Heart right ventricle (tissue), 16 donors: ENCODE results near the gene SLC29A1. TPM values are rescaled to one million over a fixed set of nuclear protein-coding genes. Genes with fewer than 3 reads are reported as not detected.

Source experiments
- ATAC-seq, 8 donors: fragments of 200-7000 bp; cut with Tn5 transposase; one replicate each; pipeline ENCODE4 v1.9.1; 2020; ENCODE audit warnings: mild to moderate bottlenecking in 8 of 8, moderate library complexity in 8 of 8, moderate number of reproducible peaks in 1 of 8
- DNase-seq, 2 donors: peaks; one replicate each; pipeline ENCODE4 v3.0.0-alpha.2; 2020
- H3K27ac ChIP-seq, 10 donors: fragments of 200-600 bp; sonication (generic) in 2 of 10; one replicate each; pipeline versions ENCODE4 v1.5.0 to v1.8.0; 2020 to 2022; ENCODE audit warnings: mild to moderate bottlenecking in 3 of 10
- H3K27me3 ChIP-seq, 7 donors: fragments of 200-600 bp; one replicate each; pipeline ENCODE4 v1.8.0; 2021 to 2022; ENCODE audit warnings: mild to moderate bottlenecking in 2 of 7
- H3K36me3 ChIP-seq, 9 donors: fragments of 200-600 bp; sonication (generic) in 1 of 9; one replicate each; pipeline versions ENCODE4 v1.5.0 to v1.8.0; 2020 to 2022; ENCODE audit warnings: mild to moderate bottlenecking in 2 of 9
- H3K4me1 ChIP-seq, 9 donors: fragments of 200-600 bp; sonication (generic) in 1 of 9; one replicate each; pipeline versions ENCODE4 v1.5.0 to v1.8.0; 2020 to 2022; ENCODE audit warnings: mild to moderate bottlenecking in 4 of 9
- H3K4me3 ChIP-seq, 10 donors: fragments of 200-600 bp; sonication (generic) in 2 of 10; one replicate each; pipeline versions ENCODE4 v1.5.0 to v1.8.0; 2020 to 2022; ENCODE audit warnings: mild to moderate bottlenecking in 7 of 10, moderate library complexity in 2 of 10
- H3K9me3 ChIP-seq, 11 donors: fragments of 200-600 bp in 10 of 11; sonication (generic) in 2 of 11; one replicate each; pipeline versions ENCODE4 v1.5.0 to v1.8.0; 2013 to 2022; ENCODE audit warnings: mild to moderate bottlenecking in 2 of 11, control low read depth in 1 of 11, moderate library complexity in 1 of 11
- CTCF ChIP-seq, 9 donors: fragments of 200-600 bp; sonication (generic) in 2 of 9; IDR thresholded peaks; one replicate each; pipeline versions ENCODE4 v1.5.0 to v1.8.0; 2021 to 2022; ENCODE audit warnings: antibody characterized with exemption in 9 of 9, mild to moderate bottlenecking in 5 of 9, moderate library complexity in 1 of 9
- WGBS, 2 donors: extraction: QIAGEN DNeasy Blood & Tissue Kit; methylation state at CpG; one replicate each; pipeline ENCODE4 v1.1.7; 2013; ENCODE audit warnings: inconsistent platforms in 1 of 2; 5-methylcytosine and 5-hydroxymethylcytosine counted together
- intact Hi-C, 10 donors: fragments of 100-400 bp; cut with DNase I; formaldehyde crosslinking; loops; one replicate each; pipeline versions ENCODE4 v1.11.1 to v1.14.2; 2022
- polyA plus RNA-seq, 2 donors: library from polyadenylated mRNA; stranded (reverse); fragments of 200-250 nt; gene quantifications; one replicate each; pipeline ENCODE4 v1.2.3, GENCODE V29; 2013
- total RNA-seq, 10 donors: library from RNA; stranded (reverse); fragmentation: NEBNext Ultra II Directional in 3 of 10; extraction: Animal tissue kit (Norgen Biotek cat#: 25700) in 3 of 10; gene quantifications; one replicate each; pipeline versions ENCODE4 v1.2.1 to v1.2.4, GENCODE V29; 2021 to 2023
- donor health status: Arrhythmogenic right ventricular cardiomyopathy.
- donor health status: ischemic (EF 13 %, LVEDD 7.1; RV severe dilation, severe dysfunction).
- donor health status: healthy with polysubstance abuse.
- donor health status: DM: no; HTN: yes; CAD: no.
- donor health status: DM: no; HTN: no; CAD: no.
- donor health status: ischemic (EF 25% LVEDD 6.9; RV normal size, moderate dysfunction).
- donor health status: ischemic (EF 25% LVEDD 5.7; RV mildly dilated, moderate dysfunction).
- donor health status: healthy.
- donor health status: DM: yes; HTN: yes; CAD: no.
- donor health status: Ischemic cardiomyopathy.
- donor health status: ischemic (EF 35%, LVEDD 5.7; RV mildly dilated, moderate dysfunction).
- donor health status: nonischemic (EF 11% LVEDD 7.7; RV severe dilation, severe dysfunction).
- donor health status: DM: yes; HTN: yes; CAD: no.
- donor health status: PGD.
- donor health status: ischemic (EF 29% LVEDD 5.4; RV normal size, mild dysfunction).
- donor health status: nonischemic (EF 23%, LVEDD 6.1; RV moderate dilation, normal function).

Gene SLC29A1
- total and polyA plus RNA-seq, 12 donors: 46.3 to 198 (median 136) TPM

GRCh38 chr6:44255871-44256774 is 32.7 kb downstream of the SLC29A1 start:
- ATAC-seq (peak in 6 of 8 donors; percentile 1 to 9 (median 4)), DNase-seq (no peak)
- H3K4me3 ChIP-seq: peak overlapping the region; percentile 80 to 100 (median 98)
- peak overlapping the region; percentile 87 to 98 (median 96) for H3K27ac ChIP-seq
- TF ChIP-seq CTCF (IDR thresholded peaks at IDR 0.05): no peak
- H3K36me3 ChIP-seq: peaks cover 3 to 75% (median 41%) of the 10 kb centered on the region in 9 donors
- H3K4me1 ChIP-seq: peaks cover 12 to 61% (median 24%) of the 10 kb centered on the region in 9 donors
- H3K27me3 ChIP-seq: no peaks in the 10 kb centered on the region
- no peaks in the 10 kb centered on the region for H3K9me3 ChIP-seq
- intact Hi-C loops: loop anchor here in 4 of 10 donors (1.0 to 10.0 kb wide), 5 partner anchors 22 to 161 kb away; no protein-coding TSS in a partner anchor
- 32% methylated on average over 15 of the region's 15 CpGs for WGBS, 2 donors

- Histone ChIP-seq H3K4me1 (peaks cover 12 to 58% (median 22%) of the 10 kb centered on the region in 9 donors), H3K9me3 (no peaks in the 10 kb centered on the region), H3K27ac (peak overlapping the region; percentile 87 to 98 (median 96)), H3K27me3 (no peaks in the 10 kb centered on the region), H3K4me3 (peak overlapping the region; percentile 80 to 100 (median 98)), H3K36me3 (peaks cover 0 to 75% (median 35%) of the 10 kb centered on the region in 9 donors)
- TF ChIP-seq CTCF (IDR thresholded peaks at IDR 0.05): no peak
- ATAC-seq: peak in 1 of 8 donors; percentile 68
- 2% methylated on average over 10 to 12 of the region's 12 CpGs for WGBS, 2 donors
- intact Hi-C loops: loop anchor here in 4 of 10 donors (1.0 to 10.0 kb wide), 5 partner anchors 22 to 162 kb away; no protein-coding TSS in a partner anchor
- DNase-seq: no peak
These were observed 33.3 kb downstream of the SLC29A1 start for GRCh38 chr6:44256775-44257024.

DNA sequence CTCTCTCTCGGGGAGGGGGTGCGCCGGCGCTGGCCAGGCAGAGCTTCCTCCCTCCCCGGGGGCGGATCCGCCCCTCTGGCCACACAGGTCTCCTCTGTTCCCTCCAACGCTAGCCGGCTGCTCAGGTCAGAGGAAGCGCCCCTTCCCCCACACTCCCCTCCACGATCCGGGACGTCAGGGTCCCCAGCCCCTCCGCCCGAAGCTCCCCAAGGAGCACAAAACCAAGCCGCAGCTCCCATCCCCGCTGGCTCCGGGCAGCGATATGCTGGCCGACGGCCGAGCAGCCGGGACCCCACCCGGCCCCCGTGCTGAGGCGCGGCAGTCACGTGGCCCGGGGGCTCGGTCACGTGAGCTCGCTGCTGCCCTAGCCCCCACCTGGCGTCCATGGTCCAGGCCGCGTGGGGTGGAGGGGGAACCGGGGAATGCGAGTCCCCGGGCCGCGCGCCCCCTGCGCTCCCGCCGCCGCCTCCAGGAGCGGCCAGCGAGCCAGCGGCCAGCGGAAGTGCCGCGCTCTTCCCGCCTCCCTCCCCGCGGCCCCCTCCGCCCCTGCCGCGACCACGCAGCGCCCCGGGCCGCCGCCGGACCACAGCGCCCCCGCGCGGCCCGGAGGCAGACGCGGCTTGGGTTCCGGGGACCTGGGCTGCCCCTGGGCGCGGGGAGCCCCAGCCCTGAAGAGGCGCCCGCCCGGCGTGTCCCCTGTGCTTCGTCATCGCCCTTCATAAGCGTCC is 33.8 kb downstream of the SLC29A1 start, which contains the start of gene SLC35B2:
Gene SLC35B2, minus strand, starts transcription at position 504 of the 728 bp plus-strand sequence. Its CDS starts 118 bp downstream, at position 386.
- peak; percentile 68 to 70 for DNase-seq

More for the DNA sequence above, 33.8 kb downstream of the SLC29A1 start, which contains the start of gene SLC35B2:
- Histone ChIP-seq H3K36me3 (peaks cover 0 to 75% (median 30%) of the 10 kb centered on the region in 9 donors), H3K27ac (peak within 1 kb of the TSS; percentile 87 to 98 (median 96)), H3K4me3 (peak within 1 kb of the TSS; percentile 80 to 100 (median 98)), H3K9me3 (no peaks in the 10 kb centered on the region), H3K27me3 (no peaks in the 10 kb centered on the region), H3K4me1 (peaks cover 11 to 58% (median 22%) of the 10 kb centered on the region in 9 donors)
- WGBS, 2 donors: 0 to 1% methylated on average over 63 to 80 of the region's 80 CpGs
- ATAC-seq: peak; percentile 66 to 89 (median 76)
- peak; percentile 55 to 94 (median 80) for TF ChIP-seq CTCF (IDR thresholded peaks at IDR 0.05)
- intact Hi-C loops: loop anchor here in 4 of 10 donors (2.0 to 10.0 kb wide), 4 partner anchors 36 to 162 kb away; no protein-coding TSS in a partner anchor
